Lower leg skin (tissue), 3 donors: ENCODE data around the gene SEC11C.

Source experiments
- POLR2A ChIP-seq, 2 donors: fragments of 450-650 bp; IDR thresholded peaks; one replicate each; pipeline ENCODE4 v1.6.1; 2016 to 2017; ENCODE audit warnings: antibody characterized with exemption in 2 of 2, mild to moderate bottlenecking in 1 of 2, moderate library complexity in 1 of 2
- TF ChIP-seq, protein P1 (sequence below), 3 donors: fragments of 450-650 bp; IDR thresholded peaks; one replicate each; pipeline ENCODE4 v1.5.1; 2016; ENCODE audit warnings: antibody characterized with exemption in 3 of 3, mild to moderate bottlenecking in 3 of 3, moderate library complexity in 2 of 3

DNA sequence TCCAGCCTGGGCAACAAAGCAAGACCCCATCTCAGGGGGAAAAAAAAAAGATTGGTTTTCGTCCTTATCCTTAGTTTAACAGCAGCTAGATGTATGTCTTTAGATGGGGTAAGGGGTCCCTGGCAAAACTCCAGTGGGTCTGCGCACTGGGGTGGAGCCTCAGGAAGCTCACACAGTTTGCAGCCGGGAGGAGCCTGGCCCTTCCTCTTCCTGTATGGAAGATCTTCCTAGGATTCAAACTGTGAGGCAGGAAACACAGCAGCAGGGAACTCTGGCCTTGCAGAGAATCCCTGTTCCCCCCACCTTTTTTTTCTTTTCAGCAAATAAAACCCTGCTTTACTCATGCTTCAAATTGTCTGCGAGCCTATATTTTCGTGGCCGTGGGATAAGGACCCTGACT is 67.8 kb downstream of the SEC11C start:
- TF ChIP-seq, protein P1, sequence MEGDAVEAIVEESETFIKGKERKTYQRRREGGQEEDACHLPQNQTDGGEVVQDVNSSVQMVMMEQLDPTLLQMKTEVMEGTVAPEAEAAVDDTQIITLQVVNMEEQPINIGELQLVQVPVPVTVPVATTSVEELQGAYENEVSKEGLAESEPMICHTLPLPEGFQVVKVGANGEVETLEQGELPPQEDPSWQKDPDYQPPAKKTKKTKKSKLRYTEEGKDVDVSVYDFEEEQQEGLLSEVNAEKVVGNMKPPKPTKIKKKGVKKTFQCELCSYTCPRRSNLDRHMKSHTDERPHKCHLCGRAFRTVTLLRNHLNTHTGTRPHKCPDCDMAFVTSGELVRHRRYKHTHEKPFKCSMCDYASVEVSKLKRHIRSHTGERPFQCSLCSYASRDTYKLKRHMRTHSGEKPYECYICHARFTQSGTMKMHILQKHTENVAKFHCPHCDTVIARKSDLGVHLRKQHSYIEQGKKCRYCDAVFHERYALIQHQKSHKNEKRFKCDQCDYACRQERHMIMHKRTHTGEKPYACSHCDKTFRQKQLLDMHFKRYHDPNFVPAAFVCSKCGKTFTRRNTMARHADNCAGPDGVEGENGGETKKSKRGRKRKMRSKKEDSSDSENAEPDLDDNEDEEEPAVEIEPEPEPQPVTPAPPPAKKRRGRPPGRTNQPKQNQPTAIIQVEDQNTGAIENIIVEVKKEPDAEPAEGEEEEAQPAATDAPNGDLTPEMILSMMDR (IDR thresholded peaks at IDR 0.05) = no peak
- no peak for TF ChIP-seq POLR2A (IDR thresholded peaks at IDR 0.05)
